ENCODE measurements around the gene PSMF1. TPM values are rescaled to one million over a fixed set of nuclear protein-coding genes. Genes with fewer than 3 reads are reported as not detected.
A peak's percentile ranks its signal among the peaks of the same experiment; 100 is the strongest.

The PSMF1 gene
- polyA plus RNA-seq, 1 experiment: 154 TPM

GRCh38 chr20:1112908-1113307 lies 5.5 kb upstream of the PSMF1 start:
- no peaks in the 10 kb centered on the region for H3K36me3 ChIP-seq (ENCODE audit: control insufficient read depth, insufficient read depth, low read length)
- ChIA-PET CTCF (interaction anchor here (0.6 to 1.5 kb wide), 2 partner anchors 12 to 85 kb away, joined by 4 read pairs; no protein-coding TSS in a partner anchor), POLR2A (no interaction called here)
- DNase-seq (ENCODE audit: low read depth): no peak
- TF ChIP-seq CTCF (IDR thresholded peaks at IDR 0.05; ENCODE audit: insufficient read depth, low read depth, low read length): no peak
- H3K27me3 ChIP-seq (ENCODE audit: control insufficient read depth, insufficient read depth, low read length): no peaks in the 10 kb centered on the region
- H3K4me3 ChIP-seq (ENCODE audit: low read depth, low read length): no peak overlapping the region

GRCh38 chr20:1118004-1118335 lies 432 bp upstream of the PSMF1 start:
- DNase-seq (ENCODE audit: low read depth): no peak
- ChIA-PET CTCF (interaction anchor here (0.9 to 3.6 kb wide), 2 partner anchors 10 to 161 kb away, joined by 3 to 20 read pairs; no protein-coding TSS in a partner anchor), POLR2A (no interaction called here)
- Histone ChIP-seq H3K36me3 (ENCODE audit: control insufficient read depth, insufficient read depth, low read length) (peaks cover 2% of the 10 kb centered on the region), H3K4me3 (ENCODE audit: low read depth, low read length) (peak overlapping the region; percentile 67), H3K27me3 (ENCODE audit: control insufficient read depth, insufficient read depth, low read length) (no peaks in the 10 kb centered on the region)
- TF ChIP-seq CTCF (IDR thresholded peaks at IDR 0.05; ENCODE audit: insufficient read depth, low read depth, low read length): no peak

- CTCF ChIA-PET: interaction anchor here (0.9 to 3.6 kb wide), 2 partner anchors 11 to 162 kb away, joined by 3 to 20 read pairs; no protein-coding TSS in a partner anchor
- Histone ChIP-seq H3K36me3 (ENCODE audit: control insufficient read depth, insufficient read depth, low read length) (peaks cover 2% of the 10 kb centered on the region), H3K27me3 (ENCODE audit: control insufficient read depth, insufficient read depth, low read length) (no peaks in the 10 kb centered on the region), H3K4me3 (ENCODE audit: low read depth, low read length) (peak overlapping the region; percentile 67)
- no peak for TF ChIP-seq CTCF (IDR thresholded peaks at IDR 0.05; ENCODE audit: insufficient read depth, low read depth, low read length)
- POLR2A ChIA-PET: no interaction called here
- no peak for DNase-seq (ENCODE audit: low read depth)
Observed at GRCh38 chr20:1119128-1119505, 715 bp downstream of the PSMF1 start.

GRCh38 chr20:1119524-1119923 lies 1.1 kb downstream of the PSMF1 start:
- no peak for TF ChIP-seq CTCF (IDR thresholded peaks at IDR 0.05; ENCODE audit: insufficient read depth, low read depth, low read length)
- DNase-seq (ENCODE audit: low read depth): no peak
- CTCF ChIA-PET: interaction anchor here (3.6 kb wide), 1 partner anchor 12 kb away, joined by 20 read pairs; no protein-coding TSS in a partner anchor
- Histone ChIP-seq H3K36me3 (ENCODE audit: control insufficient read depth, insufficient read depth, low read length) (peaks cover 2% of the 10 kb centered on the region), H3K27me3 (ENCODE audit: control insufficient read depth, insufficient read depth, low read length) (no peaks in the 10 kb centered on the region), H3K4me3 (ENCODE audit: low read depth, low read length) (peak overlapping the region; percentile 67)
- POLR2A ChIA-PET: no interaction called here

- CTCF ChIA-PET: no interaction called here
- peaks cover 4% of the 10 kb centered on the region for H3K36me3 ChIP-seq (ENCODE audit: control insufficient read depth, insufficient read depth, low read length)
- POLR2A ChIA-PET: no interaction called here
- no peak for TF ChIP-seq CTCF (IDR thresholded peaks at IDR 0.05; ENCODE audit: insufficient read depth, low read depth, low read length)
- H3K27me3 ChIP-seq (ENCODE audit: control insufficient read depth, insufficient read depth, low read length): no peaks in the 10 kb centered on the region
- no peak for DNase-seq (ENCODE audit: low read depth)
- H3K4me3 ChIP-seq (ENCODE audit: low read depth, low read length): no peak overlapping the region
Observed at GRCh38 chr20:1121429-1121828, 3.0 kb downstream of the PSMF1 start.
